Measurements from ENCODE around the gene NKX2-3. TPM values are rescaled to one million over a fixed set of nuclear protein-coding genes. Genes with fewer than 3 reads are reported as not detected.

The NKX2-3 gene
- total RNA-seq, 2 experiments from 2014 or later: not detected

GRCh38 chr10:99537989-99538917, 5.5 kb downstream of the NKX2-3 start:
- H3K9me2 ChIP-seq (ENCODE audit: insufficient read depth, low read length): no peaks in the 10 kb centered on the region
- no peak overlapping the region for H2AFZ ChIP-seq (ENCODE audit: low read length)
- no peak overlapping the region for H3K4me3 ChIP-seq (ENCODE audit: low read depth, low read length, poor library complexity, severe bottlenecking)
- POLR2A ChIA-PET: interaction anchor here (0.5 kb wide), 1 partner anchor 38 kb away, joined by 4 read pairs; no protein-coding TSS in a partner anchor
- no peaks in the 10 kb centered on the region for H3K4me1 ChIP-seq (ENCODE audit: insufficient read depth, low read length, poor library complexity, severe bottlenecking)
- no TSS peak for BruUV-seq (replicated peaks)
- DNase-seq (ENCODE audit: low spot score): no peak
- no peak overlapping the region for H3K27ac ChIP-seq (ENCODE audit: low read depth, low read length, poor library complexity, severe bottlenecking)
- intact Hi-C loops (cut with micrococcal nuclease; ENCODE audit: unreplicated experiment): no loop called here
- H3K4me2 ChIP-seq (ENCODE audit: low read length): no peak overlapping the region
- CTCF ChIA-PET (ENCODE audit: unreplicated experiment): no interaction called here
- TF ChIP-seq EZH2phosphoT487 (IDR thresholded peaks at IDR 0.05; ENCODE audit: borderline replicate concordance, low read depth, low read length) (no peak), CTCF (conservative IDR thresholded peaks at IDR 0.05; ENCODE audit: low read length) (no peak)
- no peaks in the 10 kb centered on the region for H3K36me3 ChIP-seq (ENCODE audit: insufficient read depth, low read length)
- no peaks in the 10 kb centered on the region for H4K20me1 ChIP-seq (ENCODE audit: insufficient read depth, low read length)
- H3K9me3 ChIP-seq (ENCODE audit: low read length): no peaks in the 10 kb centered on the region
- no peaks in the 10 kb centered on the region for H3K79me2 ChIP-seq (ENCODE audit: insufficient read depth, low read depth, low read length)

- Histone ChIP-seq H3K27ac (ENCODE audit: low read depth, low read length, poor library complexity, severe bottlenecking) (no peak overlapping the region), H3K4me1 (ENCODE audit: insufficient read depth, low read length, poor library complexity, severe bottlenecking) (no peaks in the 10 kb centered on the region), H2AFZ (ENCODE audit: low read length) (no peak overlapping the region), H3K36me3 (ENCODE audit: insufficient read depth, low read length) (no peaks in the 10 kb centered on the region), H3K4me3 (ENCODE audit: low read depth, low read length, poor library complexity, severe bottlenecking) (no peak overlapping the region), H3K4me2 (ENCODE audit: low read length) (no peak overlapping the region), H4K20me1 (ENCODE audit: insufficient read depth, low read length) (no peaks in the 10 kb centered on the region), H3K79me2 (ENCODE audit: insufficient read depth, low read depth, low read length) (no peaks in the 10 kb centered on the region), H3K9me2 (ENCODE audit: insufficient read depth, low read length) (no peaks in the 10 kb centered on the region), H3K9me3 (ENCODE audit: low read length) (no peaks in the 10 kb centered on the region)
- TF ChIP-seq CTCF (conservative IDR thresholded peaks at IDR 0.05; ENCODE audit: low read length) (no peak), EZH2phosphoT487 (IDR thresholded peaks at IDR 0.05; ENCODE audit: borderline replicate concordance, low read depth, low read length) (no peak)
- intact Hi-C loops (cut with micrococcal nuclease; ENCODE audit: unreplicated experiment): no loop called here
- no peak for DNase-seq (ENCODE audit: low spot score)
- ChIA-PET CTCF (ENCODE audit: unreplicated experiment) (no interaction called here), POLR2A (no interaction called here)
- BruUV-seq (replicated peaks): no TSS peak
Observed at GRCh38 chr10:99539120-99539519, 6.4 kb downstream of the NKX2-3 start.

GRCh38 chr10:99539820-99540219, 7.1 kb downstream of the NKX2-3 start:
- H2AFZ ChIP-seq (ENCODE audit: low read length): no peak overlapping the region
- no peaks in the 10 kb centered on the region for H3K4me1 ChIP-seq (ENCODE audit: insufficient read depth, low read length, poor library complexity, severe bottlenecking)
- no peak overlapping the region for H3K27ac ChIP-seq (ENCODE audit: low read depth, low read length, poor library complexity, severe bottlenecking)
- H3K9me3 ChIP-seq (ENCODE audit: low read length): no peaks in the 10 kb centered on the region
- TF ChIP-seq CTCF (conservative IDR thresholded peaks at IDR 0.05; ENCODE audit: low read length): no peak
- no peak for TF ChIP-seq EZH2phosphoT487 (IDR thresholded peaks at IDR 0.05; ENCODE audit: borderline replicate concordance, low read depth, low read length)
- no peaks in the 10 kb centered on the region for H3K79me2 ChIP-seq (ENCODE audit: insufficient read depth, low read depth, low read length)
- no peaks in the 10 kb centered on the region for H3K9me2 ChIP-seq (ENCODE audit: insufficient read depth, low read length)
- no TSS peak for BruUV-seq (replicated peaks)
- intact Hi-C loops (cut with micrococcal nuclease; ENCODE audit: unreplicated experiment): no loop called here
- DNase-seq (ENCODE audit: low spot score): no peak
- ChIA-PET POLR2A (no interaction called here), CTCF (ENCODE audit: unreplicated experiment) (no interaction called here)
- no peaks in the 10 kb centered on the region for H4K20me1 ChIP-seq (ENCODE audit: insufficient read depth, low read length)
- H3K4me3 ChIP-seq (ENCODE audit: low read depth, low read length, poor library complexity, severe bottlenecking): no peak overlapping the region
- H3K36me3 ChIP-seq (ENCODE audit: insufficient read depth, low read length): no peaks in the 10 kb centered on the region
- H3K4me2 ChIP-seq (ENCODE audit: low read length): no peak overlapping the region

Measured in OCI-LY7 (cell line).